Nephron progenitor cell (in vitro differentiated cells): ENCODE results near the gene CYTH1.
A peak's percentile ranks its signal among the peaks of the same experiment; 100 is the strongest.

Source experiments
- DNase-seq: peaks from one replicate; pipeline ENCODE4 v3.0.0; 2021
- H3K27ac Mint-ChIP-seq: 2 replicates; pipeline ENCODE4 v1.8.0; 2021; ENCODE audit warnings: mild to moderate bottlenecking, moderate library complexity, mixed read lengths
- H3K27me3 Mint-ChIP-seq: 2 replicates; pipeline ENCODE4 v1.8.0; 2021; ENCODE audit warnings: mild to moderate bottlenecking, low read depth, mixed read lengths; ENCODE audit not compliant: poor library complexity
- H3K36me3 Mint-ChIP-seq: 2 replicates; pipeline ENCODE4 v1.8.0; 2021; ENCODE audit warnings: low read depth, mixed read lengths
- H3K4me1 Mint-ChIP-seq: 2 replicates; pipeline ENCODE4 v1.8.0; 2021; ENCODE audit warnings: mixed read lengths
- H3K4me3 Mint-ChIP-seq: 2 replicates; pipeline ENCODE4 v1.8.0; 2021; ENCODE audit warnings: mild to moderate bottlenecking, moderate library complexity, mixed read lengths
- H3K9me3 Mint-ChIP-seq: 2 replicates; pipeline ENCODE4 v1.8.0; 2021; ENCODE audit warnings: mild to moderate bottlenecking, moderate library complexity, mixed read lengths
- CTCF ChIP-seq: fragments of 200-600 bp; sonication (generic); IDR thresholded peaks from 2 replicates; pipeline ENCODE4 v1.5.0; 2021; ENCODE audit warnings: antibody characterized with exemption

The CYTH1 gene

GRCh38 chr17:78667741-78668640, 114.1 kb downstream of the CYTH1 start:
- H3K27me3 Mint-ChIP-seq, result peaks cover 5% of the 10 kb centered on the region
- peaks cover 5% of the 10 kb centered on the region for H3K36me3 Mint-ChIP-seq
- peaks cover 18% of the 10 kb centered on the region for H3K4me1 Mint-ChIP-seq
- no peaks in the 10 kb centered on the region for H3K9me3 Mint-ChIP-seq
- TF ChIP-seq CTCF, result no peak
- H3K4me3 Mint-ChIP-seq, result no peak overlapping the region
- no peak for DNase-seq
- no peak overlapping the region for H3K27ac Mint-ChIP-seq

GRCh38 chr17:78667091-78667490, 115.0 kb downstream of the CYTH1 start:
- Mint-ChIP-seq H3K27ac (peak overlapping the region; percentile 8), H3K9me3 (no peaks in the 10 kb centered on the region), H3K4me1 (peaks cover 18% of the 10 kb centered on the region), H3K4me3 (no peak overlapping the region), H3K27me3 (peaks cover 5% of the 10 kb centered on the region), H3K36me3 (peaks cover 3% of the 10 kb centered on the region)
- DNase-seq, result no peak
- no peak for TF ChIP-seq CTCF

- TF ChIP-seq CTCF, result no peak
Measured at GRCh38 chr17:78665952-78666920, 115.8 kb downstream of the CYTH1 start.

GRCh38 chr17:78665387-78665951, 116.6 kb downstream of the CYTH1 start:
- no peaks in the 10 kb centered on the region for H3K36me3 Mint-ChIP-seq
- TF ChIP-seq CTCF, result no peak
- H3K4me1 Mint-ChIP-seq, result peaks cover 18% of the 10 kb centered on the region
- H3K27ac Mint-ChIP-seq, result peak overlapping the region; percentile 31
- H3K27me3 Mint-ChIP-seq, result peaks cover 5% of the 10 kb centered on the region
- no peak overlapping the region for H3K4me3 Mint-ChIP-seq
- no peak for DNase-seq
- H3K9me3 Mint-ChIP-seq, result no peaks in the 10 kb centered on the region

More at GRCh38 chr17:78665952-78666920, 115.8 kb downstream of the CYTH1 start:
- Mint-ChIP-seq H3K27ac (peak overlapping the region; percentile 31), H3K27me3 (peaks cover 5% of the 10 kb centered on the region), H3K36me3 (no peaks in the 10 kb centered on the region), H3K4me3 (no peak overlapping the region), H3K9me3 (no peaks in the 10 kb centered on the region), H3K4me1 (peaks cover 18% of the 10 kb centered on the region)
- no peak for DNase-seq

- no peaks in the 10 kb centered on the region for H3K36me3 Mint-ChIP-seq
- DNase-seq, result no peak
Measured at GRCh38 chr17:78664476-78665386, 117.3 kb downstream of the CYTH1 start.

More at GRCh38 chr17:78664476-78665386, 117.3 kb downstream of the CYTH1 start:
- Mint-ChIP-seq H3K4me1 (peaks cover 18% of the 10 kb centered on the region), H3K4me3 (no peak overlapping the region), H3K27me3 (peaks cover 8% of the 10 kb centered on the region), H3K27ac (no peak overlapping the region), H3K9me3 (no peaks in the 10 kb centered on the region)
- no peak for TF ChIP-seq CTCF
